Common myeloid progenitor, CD34-positive (primary cell): ENCODE data around the gene KRT8.

ENCODE experiments used
- CTCF ChIA-PET: fragments of 350-600 bp; sonication (Branson Sonifier 250); formaldehyde crosslinking; loops from one replicate; lab custom pipeline; 2021; ENCODE audit warnings: antibody characterized with exemption; lab: Charles Lee
- POLR2A ChIA-PET: fragments of 350-600 bp; sonication (Branson Sonifier 250); formaldehyde crosslinking; loops from one replicate; lab custom pipeline; 2021; ENCODE audit warnings: antibody characterized with exemption; lab: Charles Lee
- DNase-seq, 3 donors: peaks; one replicate each; pipeline versions ENCODE4 v3.0.0 to v3.0.0-alpha.2; 2013
- H3K27ac ChIP-seq, 2 experiments: 1 replicate in 1 of 2; 2 replicates in 1 of 2; pipeline ENCODE4 v1.7.0; 2013; ENCODE audit warnings: inconsistent platforms in 2 of 2, low read length in 2 of 2, mild to moderate bottlenecking in 2 of 2, low read depth in 1 of 2, moderate library complexity in 1 of 2; ENCODE audit not compliant: severe bottlenecking in 2 of 2, insufficient read depth in 1 of 2, poor library complexity in 1 of 2
- H3K27me3 ChIP-seq, 5 experiments: replicated peaks in 2 of 5; 1 replicate in 3 of 5; 2 replicates in 2 of 5; pipeline versions ENCODE4 v1.6.1 to v1.7.0; 2013; ENCODE audit warnings: low read length in 4 of 5, mild to moderate bottlenecking in 2 of 5, moderate library complexity in 2 of 5, inconsistent platforms in 1 of 5; ENCODE audit not compliant: insufficient read depth in 5 of 5, control insufficient read depth in 4 of 5
- H3K36me3 ChIP-seq, 4 experiments: 1 replicate in 2 of 4; 2 replicates in 2 of 4; pipeline versions ENCODE4 v1.6.1 to v1.7.0; 2013; ENCODE audit warnings: low read length in 3 of 4, control low read depth in 1 of 4, mild to moderate bottlenecking in 1 of 4; ENCODE audit not compliant: control insufficient read depth in 4 of 4, insufficient read depth in 4 of 4
- H3K4me1 ChIP-seq, 4 experiments: 1 replicate in 3 of 4; 2 replicates in 1 of 4; pipeline versions ENCODE4 v1.6.1 to v1.7.1; 2013; ENCODE audit warnings: low read length in 3 of 4, mild to moderate bottlenecking in 3 of 4, control low read depth in 1 of 4, inconsistent platforms in 1 of 4, moderate library complexity in 1 of 4; ENCODE audit not compliant: control insufficient read depth in 4 of 4, insufficient read depth in 4 of 4; ENCODE audit errors: control extremely low read depth in 1 of 4
- H3K4me3 ChIP-seq, 7 experiments: 1 replicate in 4 of 7; 2 replicates in 3 of 7; pipeline versions ENCODE4 v1.5.1 to v1.7.0; 2013; ENCODE audit warnings: mild to moderate bottlenecking in 7 of 7, low read length in 6 of 7, moderate library complexity in 6 of 7, inconsistent platforms in 2 of 7, low read depth in 2 of 7, control low read depth in 1 of 7; ENCODE audit not compliant: insufficient read depth in 4 of 7, control insufficient read depth in 1 of 7; ENCODE audit errors: extremely low read depth in 1 of 7
- H3K9me3 ChIP-seq, 5 experiments: 1 replicate in 4 of 5; 2 replicates in 1 of 5; pipeline versions ENCODE4 v1.6.1 to v1.7.1; 2013; ENCODE audit warnings: low read length in 4 of 5, mild to moderate bottlenecking in 2 of 5, inconsistent platforms in 1 of 5, low read depth in 1 of 5, moderate library complexity in 1 of 5; ENCODE audit not compliant: control insufficient read depth in 4 of 5, insufficient read depth in 2 of 5; ENCODE audit errors: control extremely low read depth in 1 of 5
- WGBS: methylation state at CpG from one replicate; pipeline ENCODE4 v1.1.5; 2013; ENCODE audit not compliant: insufficient coverage; 5-methylcytosine and 5-hydroxymethylcytosine counted together

The KRT8 gene

GRCh38 chr12:52903285-52903854, 1.5 kb downstream of the KRT8 start:
- no peaks in the 10 kb centered on the region for H3K36me3 ChIP-seq
- H3K27ac ChIP-seq: peak overlapping the region; percentile 58 to 74
- 6% methylated on average over 23 of the region's 34 CpGs for WGBS
- ChIA-PET CTCF (interaction anchor here (1.2 to 2.6 kb wide), 3 partner anchors 13 to 77 kb away, joined by 3 to 20 read pairs (median 8); no protein-coding TSS in a partner anchor), POLR2A (no interaction called here)
- peak overlapping the region; percentile 4 to 77 (median 56) for H3K4me3 ChIP-seq
- H3K9me3 ChIP-seq: no peaks in the 10 kb centered on the region
- DNase-seq: peak; percentile 87 to 93 (median 92)
- H3K27me3 ChIP-seq: no peaks in the 10 kb centered on the region
- H3K4me1 ChIP-seq: peaks cover 3 to 37% (median 33%) of the 10 kb centered on the region in 4 experiments

GRCh38 chr12:52901715-52902541, 2.9 kb downstream of the KRT8 start:
- CTCF ChIA-PET: interaction anchor here (0.9 to 2.6 kb wide), 5 partner anchors 13 to 79 kb away, joined by 3 to 20 read pairs (median 6); no protein-coding TSS in a partner anchor

GRCh38 chr12:52900896-52901714, 3.8 kb downstream of the KRT8 start:
- WGBS: 100% methylated on average over 4 of the region's 7 CpGs
- Histone ChIP-seq H3K27ac (no peak overlapping the region), H3K27me3 (no peaks in the 10 kb centered on the region), H3K36me3 (no peaks in the 10 kb centered on the region), H3K9me3 (no peaks in the 10 kb centered on the region), H3K4me1 (peaks cover 0 to 16% (median 12%) of the 10 kb centered on the region in 4 experiments), H3K4me3 (no peak overlapping the region)
- no peak for DNase-seq
- CTCF ChIA-PET: interaction anchor here (0.6 to 2.6 kb wide), 5 partner anchors 12 to 80 kb away, joined by 3 to 8 read pairs (median 4); no protein-coding TSS in a partner anchor
- POLR2A ChIA-PET: no interaction called here

More at GRCh38 chr12:52901715-52902541, 2.9 kb downstream of the KRT8 start:
- 97% methylated on average over 10 of the region's 13 CpGs for WGBS
- no peak overlapping the region for H3K27ac ChIP-seq
- no peaks in the 10 kb centered on the region for H3K27me3 ChIP-seq
- no peak overlapping the region for H3K4me3 ChIP-seq
- H3K36me3 ChIP-seq: no peaks in the 10 kb centered on the region
- H3K4me1 ChIP-seq: peaks cover 0 to 22% (median 19%) of the 10 kb centered on the region in 4 experiments
- no peaks in the 10 kb centered on the region for H3K9me3 ChIP-seq
- POLR2A ChIA-PET: no interaction called here
- DNase-seq: no peak

- CTCF ChIA-PET: interaction anchor here (0.6 to 5.7 kb wide), 3 partner anchors 15 to 17 kb away, joined by 3 to 47 read pairs (median 3); no protein-coding TSS in a partner anchor
- H3K4me3 ChIP-seq: no peak overlapping the region
- peaks cover 0 to 16% (median 11%) of the 10 kb centered on the region in 4 experiments for H3K4me1 ChIP-seq
- DNase-seq: no peak
- POLR2A ChIA-PET: no interaction called here
- WGBS: 91% methylated on average over 5 of the region's 9 CpGs
- H3K36me3 ChIP-seq: no peaks in the 10 kb centered on the region
- H3K27me3 ChIP-seq: no peaks in the 10 kb centered on the region
- no peak overlapping the region for H3K27ac ChIP-seq
- no peaks in the 10 kb centered on the region for H3K9me3 ChIP-seq
These were observed 4.5 kb downstream of the KRT8 start for GRCh38 chr12:52900166-52900895.

- POLR2A ChIA-PET: no interaction called here
- 97% methylated on average over 8 of the region's 13 CpGs for WGBS
- no peak overlapping the region for H3K4me3 ChIP-seq
- H3K27me3 ChIP-seq: no peaks in the 10 kb centered on the region
- H3K27ac ChIP-seq: no peak overlapping the region
- no peak for DNase-seq
- H3K9me3 ChIP-seq: no peaks in the 10 kb centered on the region
- CTCF ChIA-PET: interaction anchor here (0.7 to 6.4 kb wide), 4 partner anchors 9 to 80 kb away, joined by 3 to 47 read pairs (median 28); no protein-coding TSS in a partner anchor
- peaks cover 0 to 16% (median 10%) of the 10 kb centered on the region in 4 experiments for H3K4me1 ChIP-seq
- H3K36me3 ChIP-seq: no peaks in the 10 kb centered on the region
These were observed 5.4 kb downstream of the KRT8 start for GRCh38 chr12:52899338-52900035.
